Panc1 (cell line): ENCODE results near the gene TCN1. TPM values are rescaled to one million over a fixed set of nuclear protein-coding genes. Genes with fewer than 3 reads are reported as not detected.

Experiments
- ATAC-seq: fragments of 200-7000 bp; cut with Tn5 transposase; 2 replicates; pipeline ENCODE4 v1.9.1; 2020; ENCODE audit warnings: mild to moderate bottlenecking, moderate library complexity
- BruUV-seq: library from RNA; stranded (reverse); fragments of 400-500 nt; replicated peaks from 2 replicates; lab custom pipeline; 2021; lab: Mats Ljungman, UMichigan
- CTCF ChIA-PET: fragments of 300-600 bp; sonication (Branson Sonifier 250); formaldehyde crosslinking; loops from one replicate; lab custom pipeline; 2022; ENCODE audit warnings: antibody characterized with exemption; lab: Charles Lee
- POLR2A ChIA-PET: fragments of 300-600 bp; sonication (Branson Sonifier 250); formaldehyde crosslinking; loops from one replicate; lab custom pipeline; 2022; ENCODE audit warnings: antibody characterized with exemption; lab: Charles Lee
- DNase-seq: peaks from one replicate; pipeline ENCODE4 v3.0.0-alpha.2; 2010; ENCODE audit warnings: low read depth, low spot score
- H3K27ac ChIP-seq: 2 replicates; pipeline ENCODE4 v1.5.1; 2011; ENCODE audit warnings: mild to moderate bottlenecking, low read length, inconsistent platforms
- H3K27me3 ChIP-seq: fragments of 200-500 bp; sonication (Bioruptor generic); 2 replicates; pipeline ENCODE4 v1.6.0; 2014; ENCODE audit warnings: low read length, inconsistent platforms; ENCODE audit not compliant: control insufficient read depth, insufficient read depth
- H3K36me3 ChIP-seq: fragments of 200-500 bp; sonication (Bioruptor generic); 2 replicates; pipeline ENCODE4 v1.5.1; 2014; ENCODE audit warnings: inconsistent platforms, mild to moderate bottlenecking, low read length, moderate library complexity; ENCODE audit not compliant: control insufficient read depth, insufficient read depth
- H3K4me1 ChIP-seq: 2 replicates; pipeline ENCODE4 v1.5.1; 2011; ENCODE audit warnings: inconsistent platforms, mild to moderate bottlenecking, low read length, moderate library complexity; ENCODE audit not compliant: control insufficient read depth, insufficient read depth
- H3K4me3 ChIP-seq, 2 experiments: 2 replicates each; pipeline ENCODE4 v1.5.1; 2011 to 2012; ENCODE audit warnings: low read depth in 2 of 2, low read length in 2 of 2, mild to moderate bottlenecking in 2 of 2, inconsistent platforms in 1 of 2, moderate library complexity in 1 of 2
- H3K9me3 ChIP-seq: fragments of 200-500 bp; sonication (Bioruptor generic); 2 replicates; pipeline ENCODE4 v1.5.1; 2014; ENCODE audit warnings: low read depth, mild to moderate bottlenecking, inconsistent platforms, low read length, moderate library complexity; ENCODE audit not compliant: control insufficient read depth, insufficient read depth
- CTCF ChIP-seq: fragments of 450-650 bp; IDR thresholded peaks from 2 replicates; pipeline ENCODE4 v1.5.1; 2017; ENCODE audit warnings: mild to moderate bottlenecking
- POLR2AphosphoS5 ChIP-seq: IDR thresholded peaks from 2 replicates; pipeline ENCODE4 v1.6.1; 2012; ENCODE audit warnings: mild to moderate bottlenecking, low read depth, low read length, moderate library complexity
- REST ChIP-seq, 2 experiments: IDR thresholded peaks; 2 replicates each; pipeline ENCODE4 v1.6.1; 2011 to 2012; ENCODE audit warnings: low read depth in 2 of 2, control low read depth in 1 of 2, low read length in 1 of 2, mild to moderate bottlenecking in 1 of 2, moderate library complexity in 1 of 2; ENCODE audit not compliant: insufficient read depth in 1 of 2
- SIN3A ChIP-seq: IDR thresholded peaks from 2 replicates; pipeline ENCODE4 v1.6.1; 2012; ENCODE audit warnings: low read depth, mild to moderate bottlenecking, low read length, moderate library complexity, borderline replicate concordance; ENCODE audit not compliant: insufficient read depth
- TCF7L2 ChIP-seq: IDR thresholded peaks from 2 replicates; pipeline ENCODE4 v1.6.1; 2011; ENCODE audit warnings: mild to moderate bottlenecking, low read depth, low read length, inconsistent platforms
- in situ Hi-C: cut with HindIII; loops from 2 replicates; pipeline ENCODE4 v1.10.0; 2016; ENCODE audit warnings: low sequenced_read_pairs, low pct_unique_long_range_greater_than_20kb
- intact Hi-C: fragments of 100-400 bp; cut with micrococcal nuclease; formaldehyde crosslinking; loops from one replicate; pipeline ENCODE4 v1.10.0; 2022; ENCODE audit not compliant: unreplicated experiment
- total RNA-seq: library from RNA; stranded (reverse); gene quantifications from one replicate; pipeline ENCODE4 v1.2.1, GENCODE V29; 2021; ENCODE audit not compliant: unreplicated experiment

The TCN1 gene
- total RNA-seq, 1 experiment from 2014 or later: not detected

GRCh38 chr11:59878575-59878974, 12.3 kb upstream of the TCN1 start, which contains the start of gene OOSP3:
OOSP3 (plus strand) TSS chr11:59878782; CDS start chr11:59878809, 27 bp downstream.
- no peaks in the 10 kb centered on the region for H3K27me3 ChIP-seq
- intact Hi-C loops: no loop called here
- no peak for TF ChIP-seq REST (IDR thresholded peaks at IDR 0.05; ENCODE audit: insufficient read depth in 1 of 2, low read depth in 2 of 2, low read length in 1 of 2)
- no peak for TF ChIP-seq SIN3A
- TF ChIP-seq POLR2AphosphoS5: no peak
- no peak for TF ChIP-seq CTCF
- no peak for TF ChIP-seq TCF7L2
- CTCF ChIA-PET: no interaction called here
- no peaks in the 10 kb centered on the region for H3K36me3 ChIP-seq
- H3K9me3 ChIP-seq: no peaks in the 10 kb centered on the region
- in situ Hi-C loops: no loop called here
- H3K27ac ChIP-seq: no peak within 1 kb of the TSS
- POLR2A ChIA-PET: no interaction called here
- H3K4me1 ChIP-seq: no peaks in the 10 kb centered on the region
- DNase-seq (no peak), ATAC-seq (no peak)
- no TSS peak for BruUV-seq
- H3K4me3 ChIP-seq: no peak within 1 kb of the TSS

- ChIA-PET POLR2A (no interaction called here), CTCF (no interaction called here)
- in situ Hi-C loops: no loop called here
- no peaks in the 10 kb centered on the region for H3K9me3 ChIP-seq
- H3K27me3 ChIP-seq: no peaks in the 10 kb centered on the region
- TF ChIP-seq SIN3A (no peak), TCF7L2 (no peak), CTCF (no peak), REST (IDR thresholded peaks at IDR 0.05; ENCODE audit: insufficient read depth in 1 of 2, low read depth in 2 of 2, low read length in 1 of 2) (no peak), POLR2AphosphoS5 (no peak)
- ATAC-seq: no peak
- H3K36me3 ChIP-seq: no peaks in the 10 kb centered on the region
- no peak for DNase-seq
- H3K4me1 ChIP-seq: no peaks in the 10 kb centered on the region
- intact Hi-C loops: no loop called here
- BruUV-seq: no TSS peak
- no peak overlapping the region for H3K27ac ChIP-seq
- H3K4me3 ChIP-seq: no peak overlapping the region
Observed at GRCh38 chr11:59877784-59878183, 11.5 kb upstream of the TCN1 start.
